AG04449 (cell line): ENCODE data around the gene DIAPH3.

ENCODE experiments used
- CTCF ChIA-PET: fragments of 350-600 bp; formaldehyde crosslinking; extraction: SDS; loops from one replicate; lab custom pipeline; 2021; ENCODE audit warnings: antibody characterized with exemption; lab: Yijun Ruan, JAX
- POLR2A ChIA-PET: fragments of 400-600, 350-600 bp; formaldehyde crosslinking; extraction: SDS; loops from one replicate; lab custom pipeline; 2020; ENCODE audit warnings: antibody characterized with exemption, inconsistent platforms; lab: Yijun Ruan, JAX
- DNase-seq: peaks from one replicate; pipeline ENCODE4 v3.0.0-alpha.2; 2010; ENCODE audit warnings: low read depth, low spot score
- H3K4me3 ChIP-seq: 2 replicates; pipeline ENCODE4 v1.5.1; 2011; ENCODE audit warnings: low read depth, mild to moderate bottlenecking, control low read depth, low read length
- TF ChIP-seq, protein P1 (sequence below): IDR thresholded peaks from one replicate; pipeline ENCODE4 v1.5.1; 2011; ENCODE audit warnings: mild to moderate bottlenecking, moderate library complexity, low read length, control low read depth, inconsistent platforms; ENCODE audit not compliant: insufficient read depth; ENCODE audit errors: missing control alignments

The DIAPH3 gene

DNA sequence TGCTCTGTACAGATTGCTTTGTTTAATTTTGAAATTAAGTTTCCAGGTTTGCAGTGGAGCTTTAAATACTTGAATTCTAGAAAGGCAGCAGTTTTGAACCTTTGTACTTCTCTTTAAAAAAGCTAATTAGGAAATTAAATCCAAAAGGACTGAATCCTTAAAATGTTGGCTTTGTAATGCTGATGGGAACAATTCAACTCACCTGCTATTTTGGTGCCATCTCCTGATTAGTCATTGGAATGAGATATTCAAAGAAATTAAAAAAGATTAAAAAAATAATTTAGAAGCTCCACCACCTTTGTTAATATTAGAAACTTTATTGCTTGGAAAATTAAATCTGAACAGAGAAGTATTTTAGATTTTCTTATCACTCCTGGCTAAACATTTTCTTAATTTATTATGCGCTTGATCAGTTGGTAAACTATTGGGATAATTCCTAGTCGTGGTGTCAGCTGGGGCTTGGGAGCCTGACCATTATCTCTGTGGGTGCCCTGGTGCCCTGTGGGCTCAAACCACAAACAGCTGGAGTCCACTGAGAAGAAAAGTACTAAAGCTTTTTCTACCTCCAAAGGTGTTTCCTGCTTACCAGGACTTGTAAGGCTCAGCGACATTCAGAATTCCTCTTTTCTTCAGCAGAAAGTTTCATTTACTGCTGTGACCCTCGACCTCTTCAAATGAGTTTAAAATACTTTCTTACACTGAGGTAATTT, 540.4 kb downstream of the DIAPH3 start:
- POLR2A ChIA-PET: no interaction called here
- DNase-seq: no peak
- H3K4me3 ChIP-seq: no peak overlapping the region
- CTCF ChIA-PET: interaction anchor here (1.4 kb wide), 1 partner anchor 231 kb away, joined by 3 read pairs; no protein-coding TSS in a partner anchor
- TF ChIP-seq, protein P1, sequence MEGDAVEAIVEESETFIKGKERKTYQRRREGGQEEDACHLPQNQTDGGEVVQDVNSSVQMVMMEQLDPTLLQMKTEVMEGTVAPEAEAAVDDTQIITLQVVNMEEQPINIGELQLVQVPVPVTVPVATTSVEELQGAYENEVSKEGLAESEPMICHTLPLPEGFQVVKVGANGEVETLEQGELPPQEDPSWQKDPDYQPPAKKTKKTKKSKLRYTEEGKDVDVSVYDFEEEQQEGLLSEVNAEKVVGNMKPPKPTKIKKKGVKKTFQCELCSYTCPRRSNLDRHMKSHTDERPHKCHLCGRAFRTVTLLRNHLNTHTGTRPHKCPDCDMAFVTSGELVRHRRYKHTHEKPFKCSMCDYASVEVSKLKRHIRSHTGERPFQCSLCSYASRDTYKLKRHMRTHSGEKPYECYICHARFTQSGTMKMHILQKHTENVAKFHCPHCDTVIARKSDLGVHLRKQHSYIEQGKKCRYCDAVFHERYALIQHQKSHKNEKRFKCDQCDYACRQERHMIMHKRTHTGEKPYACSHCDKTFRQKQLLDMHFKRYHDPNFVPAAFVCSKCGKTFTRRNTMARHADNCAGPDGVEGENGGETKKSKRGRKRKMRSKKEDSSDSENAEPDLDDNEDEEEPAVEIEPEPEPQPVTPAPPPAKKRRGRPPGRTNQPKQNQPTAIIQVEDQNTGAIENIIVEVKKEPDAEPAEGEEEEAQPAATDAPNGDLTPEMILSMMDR: no peak

DNA sequence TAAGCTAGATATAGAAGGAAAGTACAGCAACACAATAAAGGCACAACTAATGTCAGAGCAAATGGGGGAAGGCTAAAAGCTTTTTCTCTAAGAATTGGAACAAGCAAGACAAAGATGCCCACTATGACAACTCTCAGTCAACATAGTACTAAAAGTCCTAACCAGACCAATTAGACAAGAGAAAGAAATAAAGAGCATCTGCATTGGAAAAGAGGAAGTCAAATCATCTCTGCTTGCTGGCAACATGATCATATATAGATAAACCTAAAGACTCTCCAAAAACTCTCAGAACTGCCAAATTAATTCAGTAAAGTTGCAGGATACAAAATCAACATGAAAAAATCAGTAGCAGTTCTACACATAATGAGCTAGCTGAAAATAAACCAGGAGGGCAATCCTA, 542.0 kb downstream of the DIAPH3 start:
- H3K4me3 ChIP-seq: no peak overlapping the region
- DNase-seq: no peak
- TF ChIP-seq, protein P1: no peak
- ChIA-PET CTCF (interaction anchor here (1.0 kb wide), 1 partner anchor 230 kb away, joined by 3 read pairs; no protein-coding TSS in a partner anchor), POLR2A (no interaction called here)
